Measurements from ENCODE around the gene TRAK1. TPM values are rescaled to one million over a fixed set of nuclear protein-coding genes. Genes with fewer than 3 reads are reported as not detected.

The TRAK1 gene
- total RNA-seq, 1 donor from 2014 or later, result 37.5 TPM

- peaks cover 6 to 12% of the 10 kb centered on the region in 2 donors for H3K4me1 ChIP-seq
- TF ChIP-seq CTCF (IDR thresholded peaks at IDR 0.05), result no peak
These were observed 66.7 kb downstream of the TRAK1 start for GRCh38 chr3:42157540-42158538.

GRCh38 chr3:42159147-42159546 lies 68.0 kb downstream of the TRAK1 start:
- peaks cover 6 to 12% of the 10 kb centered on the region in 2 donors for H3K4me1 ChIP-seq
- H3K27ac ChIP-seq, result no peak overlapping the region
- no peaks in the 10 kb centered on the region for H3K27me3 ChIP-seq
- H3K4me3 ChIP-seq, result no peak overlapping the region
- TF ChIP-seq CTCF (IDR thresholded peaks at IDR 0.05), result no peak
- DNase-seq (ENCODE audit: low spot score in 2 of 2), result no peak
- intact Hi-C loops (cut with DNase I), result no loop called here
- no peaks in the 10 kb centered on the region for H3K36me3 ChIP-seq
- no peaks in the 10 kb centered on the region for H3K9me3 ChIP-seq

More at GRCh38 chr3:42157540-42158538, 66.7 kb downstream of the TRAK1 start:
- Histone ChIP-seq H3K4me3 (no peak overlapping the region), H3K9me3 (no peaks in the 10 kb centered on the region), H3K27ac (no peak overlapping the region), H3K36me3 (no peaks in the 10 kb centered on the region), H3K27me3 (no peaks in the 10 kb centered on the region)
- no peak for DNase-seq (ENCODE audit: low spot score in 2 of 2)
- intact Hi-C loops (cut with DNase I), result no loop called here

GRCh38 chr3:42159706-42160472 lies 68.7 kb downstream of the TRAK1 start:
- peaks cover 6 to 14% of the 10 kb centered on the region in 2 donors for H3K4me1 ChIP-seq
- H3K27me3 ChIP-seq, result no peaks in the 10 kb centered on the region
- no peaks in the 10 kb centered on the region for H3K36me3 ChIP-seq
- DNase-seq (ENCODE audit: low spot score in 2 of 2), result no peak
- H3K27ac ChIP-seq, result peak overlapping the region; percentile 14 to 33
- H3K9me3 ChIP-seq, result no peaks in the 10 kb centered on the region
- no peak for TF ChIP-seq CTCF (IDR thresholded peaks at IDR 0.05)
- peak overlapping the region; percentile 14 to 19 for H3K4me3 ChIP-seq
- intact Hi-C loops (cut with DNase I), result no loop called here

- peaks cover 6 to 14% of the 10 kb centered on the region in 2 donors for H3K4me1 ChIP-seq
- no peaks in the 10 kb centered on the region for H3K36me3 ChIP-seq
- TF ChIP-seq CTCF (IDR thresholded peaks at IDR 0.05), result no peak
- no peaks in the 10 kb centered on the region for H3K27me3 ChIP-seq
- intact Hi-C loops (cut with DNase I), result no loop called here
- DNase-seq (ENCODE audit: low spot score in 2 of 2), result no peak
- H3K27ac ChIP-seq, result no peak overlapping the region
- H3K4me3 ChIP-seq, result no peak overlapping the region
- H3K9me3 ChIP-seq, result no peaks in the 10 kb centered on the region
These were observed 70.1 kb downstream of the TRAK1 start for GRCh38 chr3:42161050-42161935.

GRCh38 chr3:42162462-42162861 lies 71.3 kb downstream of the TRAK1 start:
- peaks cover 6 to 14% of the 10 kb centered on the region in 2 donors for H3K4me1 ChIP-seq
- H3K36me3 ChIP-seq, result no peaks in the 10 kb centered on the region
- H3K9me3 ChIP-seq, result no peaks in the 10 kb centered on the region
- no peak overlapping the region for H3K27ac ChIP-seq
- no peak overlapping the region for H3K4me3 ChIP-seq
- no peak for DNase-seq (ENCODE audit: low spot score in 2 of 2)
- no peaks in the 10 kb centered on the region for H3K27me3 ChIP-seq
- no peak for TF ChIP-seq CTCF (IDR thresholded peaks at IDR 0.05)
- intact Hi-C loops (cut with DNase I), result no loop called here

Data from ascending aorta (tissue), 2 donors.